ENCODE results near the gene CLPX. TPM values are rescaled to one million over a fixed set of nuclear protein-coding genes. Genes with fewer than 3 reads are reported as not detected.
"Not testable (repeated sequence)": the region's sequence is repeated elsewhere in the genome, so short reads cannot be mapped to it uniquely, and the experiment has no call there.

The CLPX gene
- total RNA-seq, 1 donor = 44.5 TPM

- TF ChIP-seq CTCF (IDR thresholded peaks at IDR 0.05; ENCODE audit: insufficient read depth, low read depth, low read length) = no peak
- no peak for DNase-seq (ENCODE audit: low read depth)
- no peak overlapping the region for H3K4me3 ChIP-seq (ENCODE audit: low read depth, low read length)
Measured at GRCh38 chr15:65197337-65197645, 12.1 kb upstream of the CLPX start.

GRCh38 chr15:65196637-65197336, 11.6 kb upstream of the CLPX start:
- DNase-seq (ENCODE audit: low read depth) = no peak
- no peak overlapping the region for H3K4me3 ChIP-seq (ENCODE audit: low read depth, low read length)
- no peak for TF ChIP-seq CTCF (IDR thresholded peaks at IDR 0.05; ENCODE audit: insufficient read depth, low read depth, low read length)

- H3K4me3 ChIP-seq (ENCODE audit: low read depth, low read length) = no peak overlapping the region
- no peak for DNase-seq (ENCODE audit: low read depth)
- TF ChIP-seq CTCF (IDR thresholded peaks at IDR 0.05; ENCODE audit: insufficient read depth, low read depth, low read length) = no peak
Measured at GRCh38 chr15:65195548-65195923, 10.4 kb upstream of the CLPX start.

- no peak overlapping the region for H3K4me3 ChIP-seq (ENCODE audit: low read depth, low read length)
- peak; percentile 27 for DNase-seq (ENCODE audit: low read depth)
Measured at GRCh38 chr15:65194826-65195547, 9.8 kb upstream of the CLPX start.

GRCh38 chr15:65192016-65192415, 6.9 kb upstream of the CLPX start:
- no peak for TF ChIP-seq CTCF (IDR thresholded peaks at IDR 0.05; ENCODE audit: insufficient read depth, low read depth, low read length)
- peak; percentile 23 for DNase-seq (ENCODE audit: low read depth)

More at GRCh38 chr15:65194826-65195547, 9.8 kb upstream of the CLPX start:
- TF ChIP-seq CTCF (IDR thresholded peaks at IDR 0.05; ENCODE audit: insufficient read depth, low read depth, low read length) = no peak

GRCh38 chr15:65189102-65189740, 4.1 kb upstream of the CLPX start:
- TF ChIP-seq CTCF (IDR thresholded peaks at IDR 0.05; ENCODE audit: insufficient read depth, low read depth, low read length) = peak; percentile 83
- no peak overlapping the region for H3K4me3 ChIP-seq (ENCODE audit: low read depth, low read length)
- peak; percentile 68 for DNase-seq (ENCODE audit: low read depth)

More at GRCh38 chr15:65192016-65192415, 6.9 kb upstream of the CLPX start:
- no peak overlapping the region for H3K4me3 ChIP-seq (ENCODE audit: low read depth, low read length)

- DNase-seq (ENCODE audit: low read depth); H3K4me3 ChIP-seq (ENCODE audit: low read depth, low read length): not testable (repeated sequence)
Measured at GRCh38 chr15:65188472-65188871, 3.3 kb upstream of the CLPX start.

Data from fibroblast of villous mesenchyme (primary cell).